SK-N-DZ (cell line): Measurements from ENCODE around the gene POM121L12. TPM values are rescaled to one million over a fixed set of nuclear protein-coding genes. Genes with fewer than 3 reads are reported as not detected.

Source experiments
- DNase-seq: peaks from one replicate; pipeline ENCODE4 v3.0.0-alpha.2; 2015; ENCODE audit warnings: low spot score
- polyA plus RNA-seq, 2 experiments: library from polyadenylated mRNA; depleted of rRNA; stranded (reverse); fragments of >200 nt; gene quantifications; 2 replicates each; pipeline ENCODE4 v1.2.3, GENCODE V29; 2014

POM121L12 gene
- not detected in 2 replicates for polyA plus RNA-seq (2014; cell fraction: cytosol; rRNA removed)
- not detected in 2 replicates for polyA plus RNA-seq (2014; cell fraction: nucleus; rRNA removed)

DNA sequence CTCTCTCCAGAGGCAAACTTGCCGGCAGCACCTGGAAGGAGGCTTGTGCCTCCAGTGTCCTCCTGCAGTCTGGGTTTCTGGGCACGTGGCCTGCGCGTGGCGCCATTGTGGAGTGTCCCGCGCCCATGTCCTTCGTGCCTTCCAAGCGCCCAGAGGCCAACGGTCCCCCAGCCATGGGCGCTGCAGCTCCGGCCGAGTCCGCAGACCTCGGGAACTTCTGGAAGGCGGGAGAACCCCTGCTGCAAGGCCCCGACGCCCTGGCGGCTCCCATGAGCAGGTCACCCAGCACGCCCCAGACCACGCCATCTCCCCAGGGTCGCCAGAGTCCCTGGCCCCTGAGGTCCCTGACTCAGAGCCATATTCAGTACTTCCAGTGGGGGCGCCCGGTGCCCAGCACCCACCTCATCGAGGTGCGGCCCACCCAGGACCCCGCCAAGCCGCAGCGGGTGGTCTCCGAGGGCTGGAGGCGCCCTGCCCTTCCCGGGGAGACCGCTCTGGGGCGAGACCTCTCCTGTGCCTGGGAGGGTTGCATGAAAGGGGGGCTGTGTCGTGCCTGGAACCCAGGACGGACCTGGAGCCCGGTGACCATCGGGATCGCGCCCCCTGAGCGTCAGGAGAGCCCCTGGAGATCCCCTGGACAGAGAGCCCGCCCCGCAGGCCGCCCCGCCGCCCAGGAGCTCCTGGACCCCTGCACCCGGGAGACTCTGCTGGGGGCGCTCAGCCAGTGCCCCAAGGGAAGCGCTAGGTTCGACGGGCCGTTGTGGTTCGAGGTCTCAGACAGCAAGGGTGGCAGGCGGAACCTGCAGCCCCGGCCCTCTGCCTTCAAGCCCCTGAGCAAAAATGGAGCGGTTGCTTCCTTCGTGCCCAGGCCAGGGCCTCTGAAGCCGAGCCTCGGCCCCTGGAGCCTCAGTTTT, at the start of gene POM121L12:
Gene POM121L12, plus strand, starts transcription at position 135 of the 914 bp plus-strand sequence. Its CDS starts 39 bp downstream, at position 174.
- no peak for DNase-seq

GRCh38 chr7:52992001-52992400, 43.4 kb upstream of the POM121L12 start:
- DNase-seq = no peak

GRCh38 chr7:52992479-52993162, 42.8 kb upstream of the POM121L12 start:
- no peak for DNase-seq

GRCh38 chr7:52995676-52996075, 39.8 kb upstream of the POM121L12 start:
- DNase-seq = no peak

GRCh38 chr7:53001221-53001620, 34.2 kb upstream of the POM121L12 start:
- DNase-seq = no peak

DNA sequence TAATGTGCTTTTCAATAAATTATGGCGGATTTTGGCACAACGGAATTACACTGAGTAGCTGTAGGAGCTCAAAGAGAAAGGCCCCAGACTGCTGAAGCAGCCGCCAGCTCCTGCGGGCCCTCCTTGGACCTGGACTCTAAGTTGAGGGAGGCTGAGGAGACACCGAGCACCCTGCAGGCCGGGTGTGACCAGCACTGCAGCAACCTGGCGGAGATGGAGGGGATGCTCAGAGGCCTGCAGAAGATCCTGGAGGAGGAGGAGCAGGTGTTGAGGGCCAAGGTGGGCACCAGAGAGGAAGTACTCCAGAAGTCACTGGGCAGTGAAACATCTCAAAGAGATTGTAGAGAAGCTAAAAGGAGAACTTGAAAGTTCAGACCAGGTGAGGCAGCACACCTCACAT, 33.0 kb upstream of the POM121L12 start:
- DNase-seq = no peak

DNA sequence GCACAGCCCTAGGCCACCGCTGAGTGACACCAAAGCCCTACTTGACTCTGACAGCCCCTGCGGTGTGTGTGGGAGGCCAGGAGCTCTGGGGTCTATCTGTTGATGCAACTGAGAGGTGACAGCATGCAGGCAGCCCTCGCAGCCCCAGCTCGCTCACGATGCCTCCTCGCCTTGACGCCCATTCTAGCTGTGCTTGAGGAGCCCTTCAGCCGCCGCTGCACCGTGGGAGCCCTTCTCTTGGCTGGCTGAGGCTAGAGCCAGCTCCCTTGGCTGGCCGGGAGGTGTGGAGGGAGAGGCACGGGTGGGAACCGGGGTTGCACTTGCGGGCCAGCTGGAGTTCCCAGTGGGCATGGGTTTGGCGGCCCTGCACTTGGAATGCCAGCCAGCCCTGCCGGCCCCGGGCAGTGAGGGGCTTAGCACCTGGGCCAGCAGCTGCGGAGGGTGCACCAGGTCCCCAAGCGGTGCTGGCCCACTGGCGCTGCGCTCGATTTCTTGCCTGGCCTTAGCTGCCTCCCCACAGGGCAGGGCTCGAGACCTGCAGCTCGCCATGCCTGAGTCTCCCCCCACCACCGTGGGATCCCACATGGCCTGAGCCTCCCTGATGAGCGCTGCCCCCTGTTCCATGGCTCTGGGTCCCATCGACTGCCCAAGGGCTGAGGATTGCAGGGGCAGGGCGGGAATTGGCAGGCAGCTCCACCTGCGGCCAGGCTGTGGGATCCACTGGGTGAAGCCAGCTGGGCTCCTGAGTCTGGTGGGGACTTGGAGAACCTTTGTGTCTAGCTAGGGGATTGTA, 31.6 kb upstream of the POM121L12 start:
- no peak for DNase-seq

- no peak for DNase-seq
Observed at GRCh38 chr7:53013925-53014324, 21.5 kb upstream of the POM121L12 start.

DNA sequence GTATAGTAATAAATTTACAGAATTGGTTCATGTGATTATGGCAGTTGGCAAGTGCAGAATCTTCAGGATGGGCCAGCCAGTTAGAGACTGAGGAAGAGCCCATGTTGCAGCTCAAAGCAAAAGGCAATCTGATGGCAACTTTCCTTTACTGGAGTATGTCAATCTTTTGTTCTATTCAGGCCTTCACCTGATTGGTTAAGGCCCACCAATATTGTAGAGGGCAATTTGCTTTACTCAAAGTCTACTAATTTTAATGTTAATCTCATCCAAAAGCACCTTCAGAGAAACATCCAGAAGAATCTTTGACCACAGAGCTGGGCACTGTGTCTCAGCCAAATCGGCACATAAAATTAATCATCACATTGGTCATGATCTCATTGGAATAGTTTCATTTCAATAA, 20.0 kb upstream of the POM121L12 start:
- no peak for DNase-seq

DNA sequence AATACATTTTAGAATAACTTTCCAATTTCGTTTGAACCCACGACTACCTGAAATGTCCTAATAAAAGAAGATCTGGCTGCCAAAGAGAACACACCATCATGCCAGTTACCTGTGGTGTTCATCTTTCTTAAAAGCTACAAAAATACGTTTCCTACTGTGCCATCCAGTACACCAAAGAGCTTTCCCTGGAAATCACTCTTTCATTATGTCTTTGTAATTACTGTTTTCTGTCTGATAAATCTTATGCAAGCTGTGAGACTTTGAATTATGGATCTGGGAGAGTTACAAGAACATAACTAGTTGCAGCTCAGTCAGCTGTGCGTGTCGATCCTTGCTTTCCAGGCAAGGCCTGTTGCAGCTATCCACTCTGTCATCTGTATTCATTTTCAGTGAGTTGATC, 12.5 kb upstream of the POM121L12 start:
- DNase-seq = no peak

DNA sequence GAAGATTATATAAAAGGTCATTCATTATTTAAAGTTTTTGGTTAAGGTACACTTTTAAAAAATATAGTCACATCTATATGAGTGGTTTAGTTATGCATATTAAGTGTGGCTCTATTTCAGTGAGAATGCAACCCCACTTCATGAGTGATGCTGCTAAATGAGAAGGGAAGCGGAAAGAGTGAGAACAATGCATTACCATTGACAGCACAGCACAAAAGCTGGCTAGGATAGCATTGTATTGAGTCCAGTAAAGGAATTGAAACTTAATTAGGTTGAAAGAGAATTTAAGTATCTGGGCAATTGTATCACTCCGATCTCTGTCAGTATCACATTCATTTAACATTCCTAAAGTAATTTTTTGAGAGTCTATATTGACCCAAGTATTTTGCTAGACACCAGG, 13.2 kb downstream of the POM121L12 start:
- DNase-seq = no peak

DNA sequence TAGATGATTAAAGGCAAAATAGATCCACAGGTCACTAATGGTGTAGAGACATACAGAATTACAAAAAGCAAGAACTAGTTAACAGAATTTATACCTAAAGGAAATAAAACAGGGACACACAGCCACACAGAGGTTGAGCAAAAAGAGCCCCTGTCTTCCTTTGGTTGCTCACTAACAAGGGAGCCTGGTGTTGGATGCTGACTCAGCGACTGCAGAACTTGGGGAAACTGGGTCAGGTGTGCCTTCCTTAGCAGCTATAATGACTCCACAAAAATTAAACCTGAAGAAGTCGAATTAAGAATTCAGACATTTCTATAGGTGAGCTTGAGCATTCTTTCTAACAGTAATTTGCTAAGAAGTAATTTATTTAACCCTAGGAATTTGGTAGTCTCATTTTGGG, 15.0 kb downstream of the POM121L12 start:
- DNase-seq = no peak

- DNase-seq = no peak
Observed at GRCh38 chr7:53059591-53059990, 24.2 kb downstream of the POM121L12 start.

GRCh38 chr7:53060066-53060465, 24.6 kb downstream of the POM121L12 start:
- no peak for DNase-seq

DNA sequence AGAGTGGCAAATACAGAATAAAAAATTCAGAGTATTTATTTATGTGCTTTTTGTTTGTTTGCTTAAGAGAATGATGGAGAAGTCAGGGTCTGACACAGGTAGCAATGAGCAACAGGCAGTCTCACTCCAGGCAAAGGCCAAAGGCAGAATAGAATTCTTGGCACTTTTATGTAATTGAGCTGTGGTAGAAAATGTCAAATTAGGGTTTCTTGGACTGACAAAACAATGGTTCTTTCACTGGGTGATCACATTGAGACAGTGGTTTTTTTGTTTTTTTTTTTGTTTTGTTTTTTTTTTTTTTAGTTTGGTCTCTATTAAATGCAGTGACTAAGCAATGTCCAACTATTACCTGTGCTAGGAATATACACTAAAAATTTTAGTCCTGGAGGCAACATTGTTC, 27.4 kb downstream of the POM121L12 start:
- no peak for DNase-seq

GRCh38 chr7:53068673-53069072, 33.2 kb downstream of the POM121L12 start:
- DNase-seq = no peak

- DNase-seq = no peak
Observed at GRCh38 chr7:53070883-53071282, 35.5 kb downstream of the POM121L12 start.
